Loucy (cell line): Measurements from ENCODE around the gene MEIS3.

Experiments
- H2AFZ ChIP-seq: fragments of 200-600 bp; sonication (generic); 2 replicates; pipeline ENCODE4 v1.6.0; 2016; ENCODE audit warnings: antibody characterized with exemption, mild to moderate bottlenecking, low read length, moderate library complexity
- H3F3A ChIP-seq: fragments of 200-600 bp; 2 replicates; pipeline ENCODE4 v1.6.0; 2016; ENCODE audit warnings: antibody characterized with exemption, low read depth, mild to moderate bottlenecking
- H3K27me3 ChIP-seq: fragments of 200-600 bp; sonication (generic); 2 replicates; pipeline ENCODE4 v1.6.1; 2014; ENCODE audit warnings: low read length, mild to moderate bottlenecking; ENCODE audit not compliant: insufficient read depth, poor library complexity, severe bottlenecking
- H3K36me3 ChIP-seq: fragments of 200-600 bp; sonication (generic); 2 replicates; pipeline ENCODE4 v1.6.1; 2016; ENCODE audit warnings: low read length; ENCODE audit not compliant: insufficient read depth
- H3K4me1 ChIP-seq: fragments of 200-600 bp; sonication (generic); 2 replicates; pipeline ENCODE4 v1.5.1; 2014; ENCODE audit warnings: low read length, mild to moderate bottlenecking; ENCODE audit not compliant: insufficient read depth, poor library complexity, severe bottlenecking
- H3K4me2 ChIP-seq: fragments of 200-600 bp; sonication (generic); 2 replicates; pipeline ENCODE4 v1.6.0; 2014; ENCODE audit warnings: antibody characterized with exemption, low read length, low read depth, mild to moderate bottlenecking; ENCODE audit not compliant: poor library complexity, severe bottlenecking
- H3K4me3 ChIP-seq: fragments of 200-600 bp; sonication (generic); 2 replicates; pipeline ENCODE4 v1.5.1; 2014; ENCODE audit warnings: low read length, mild to moderate bottlenecking, mixed read lengths; ENCODE audit not compliant: poor library complexity, severe bottlenecking
- H3K79me2 ChIP-seq: fragments of 200-600 bp; sonication (generic); 2 replicates; pipeline ENCODE4 v1.6.1; 2014; ENCODE audit warnings: low read length; ENCODE audit not compliant: insufficient read depth
- H3K9ac ChIP-seq: fragments of 200-600 bp; sonication (generic); 2 replicates; pipeline ENCODE4 v1.6.0; 2014; ENCODE audit warnings: mild to moderate bottlenecking, low read depth, low read length, moderate library complexity; ENCODE audit not compliant: poor library complexity, severe bottlenecking
- H3K9me2 ChIP-seq: fragments of 200-600 bp; sonication (generic); replicated peaks from 2 replicates; pipeline ENCODE4 v1.6.1; 2016; ENCODE audit warnings: low read depth, low read length, mixed read lengths
- H3K9me3 ChIP-seq: fragments of 200-600 bp; sonication (generic); 2 replicates; pipeline ENCODE4 v1.6.1; 2014; ENCODE audit warnings: mild to moderate bottlenecking, antibody characterized with exemption, low read length, low read depth; ENCODE audit not compliant: insufficient read depth
- H4K20me1 ChIP-seq: fragments of 200-600 bp; sonication (generic); 2 replicates; pipeline ENCODE4 v1.6.0; 2014; ENCODE audit warnings: antibody characterized with exemption, low read length, mild to moderate bottlenecking; ENCODE audit not compliant: insufficient read depth, poor library complexity, severe bottlenecking
- CTCF ChIP-seq: fragments of 200-600 bp; sonication (generic); conservative IDR thresholded peaks from 2 replicates; pipeline ENCODE4 v1.5.1; 2014; ENCODE audit warnings: mild to moderate bottlenecking, antibody characterized with exemption, low read length
- EZH2phosphoT487 ChIP-seq: fragments of 200-600 bp; IDR thresholded peaks from 2 replicates; pipeline ENCODE4 v1.6.1; 2018; ENCODE audit warnings: antibody characterized with exemption, mild to moderate bottlenecking, moderate library complexity, borderline replicate concordance

Gene MEIS3

DNA sequence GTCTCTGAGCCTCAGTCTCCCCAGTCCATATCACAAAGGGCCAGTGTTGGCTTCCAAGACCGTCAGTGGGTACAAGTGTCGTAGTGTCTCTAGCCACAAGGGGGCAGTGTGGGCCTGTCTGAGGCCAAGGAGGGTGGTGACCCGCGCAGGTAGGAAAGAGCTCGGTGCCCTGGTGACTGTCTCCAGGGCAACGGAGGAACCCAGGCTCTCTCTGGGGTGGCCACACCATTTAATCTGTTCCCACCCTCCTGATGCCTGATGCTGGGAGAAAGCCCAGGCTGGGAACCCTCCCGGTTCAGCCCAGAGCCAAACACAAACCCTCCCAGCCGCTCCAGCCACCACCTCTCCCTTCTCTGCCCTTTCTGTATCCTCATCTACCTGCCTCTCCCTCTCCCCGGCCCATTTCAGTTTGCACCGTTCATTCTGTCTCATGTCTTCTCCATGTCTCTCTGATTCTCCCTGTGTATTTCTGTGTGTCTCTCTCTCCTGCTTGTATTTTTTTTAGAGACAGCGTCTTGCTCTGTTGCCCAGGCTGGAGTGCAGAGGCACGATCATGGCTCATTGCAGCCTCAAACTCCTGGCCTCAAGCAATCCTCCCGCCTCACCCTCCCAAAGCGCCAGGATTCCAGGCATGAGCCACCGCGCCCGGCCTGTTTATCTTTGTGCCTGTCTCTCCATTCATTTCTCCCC is 17.5 kb upstream of the MEIS3 start:
- H3K79me2 ChIP-seq = no peaks in the 10 kb centered on the region
- no peak overlapping the region for H2AFZ ChIP-seq
- TF ChIP-seq EZH2phosphoT487 (no peak), CTCF (peak; percentile 84)
- H3K36me3 ChIP-seq = no peaks in the 10 kb centered on the region
- H3K4me2 ChIP-seq = no peak overlapping the region
- H3K27me3 ChIP-seq = no peaks in the 10 kb centered on the region
- no peak overlapping the region for H3K9ac ChIP-seq
- H3K4me3 ChIP-seq = no peak overlapping the region
- H3F3A ChIP-seq = no peaks in the 10 kb centered on the region
- H3K9me3 ChIP-seq = no peaks in the 10 kb centered on the region
- H3K4me1 ChIP-seq = peaks cover 12% of the 10 kb centered on the region
- no peaks in the 10 kb centered on the region for H3K9me2 ChIP-seq
- no peaks in the 10 kb centered on the region for H4K20me1 ChIP-seq

GRCh38 chr19:47435883-47436417 is 16.6 kb upstream of the MEIS3 start:
- Histone ChIP-seq H3K9me2 (no peaks in the 10 kb centered on the region), H3K9ac (no peak overlapping the region), H3F3A (no peaks in the 10 kb centered on the region), H3K27me3 (no peaks in the 10 kb centered on the region), H4K20me1 (no peaks in the 10 kb centered on the region), H3K4me1 (peaks cover 12% of the 10 kb centered on the region), H3K79me2 (no peaks in the 10 kb centered on the region), H3K4me2 (no peak overlapping the region), H3K4me3 (no peak overlapping the region), H2AFZ (no peak overlapping the region), H3K9me3 (no peaks in the 10 kb centered on the region), H3K36me3 (no peaks in the 10 kb centered on the region)
- TF ChIP-seq CTCF (no peak), EZH2phosphoT487 (no peak)

DNA sequence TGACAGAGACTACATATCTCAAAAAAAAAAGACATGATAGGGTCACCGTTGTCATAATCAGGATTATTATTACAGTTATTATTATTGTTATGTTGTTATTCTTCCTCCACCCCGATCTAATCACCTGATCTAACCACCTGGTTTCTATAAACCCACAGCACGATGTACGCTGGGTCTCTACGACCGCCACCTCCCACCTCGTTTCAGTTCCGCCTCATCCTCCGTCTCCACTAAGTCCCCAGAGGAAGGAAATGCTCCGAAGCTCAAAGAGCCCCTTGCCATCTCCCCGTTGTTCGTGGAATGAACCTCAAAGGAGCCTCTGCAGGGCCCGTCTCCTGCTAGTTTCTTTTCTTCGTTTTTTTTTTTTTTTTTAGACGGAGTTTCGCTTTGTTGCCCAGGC is 15.9 kb upstream of the MEIS3 start:
- H3K9ac ChIP-seq = no peak overlapping the region
- peaks cover 12% of the 10 kb centered on the region for H3K4me1 ChIP-seq
- no peaks in the 10 kb centered on the region for H3K79me2 ChIP-seq
- H3F3A ChIP-seq = no peaks in the 10 kb centered on the region
- no peaks in the 10 kb centered on the region for H3K9me2 ChIP-seq
- H3K36me3 ChIP-seq = no peaks in the 10 kb centered on the region
- no peak for TF ChIP-seq CTCF
- no peak overlapping the region for H2AFZ ChIP-seq
- peak overlapping the region; percentile 38 for H3K4me2 ChIP-seq
- H4K20me1 ChIP-seq = no peaks in the 10 kb centered on the region
- H3K27me3 ChIP-seq = no peaks in the 10 kb centered on the region
- no peaks in the 10 kb centered on the region for H3K9me3 ChIP-seq
- H3K4me3 ChIP-seq = no peak overlapping the region
